Prostate gland (tissue), 2 donors: Measurements from ENCODE around the gene BTBD2.

Experiments used
- CTCF ChIP-seq, 4 experiments: fragments of 200-600 bp in 2 of 4; fragments of 450-650 bp in 2 of 4; sonication (generic) in 2 of 4; IDR thresholded peaks; 1 replicate in 3 of 4; 2 replicates in 1 of 4; pipeline ENCODE4 v1.5.1; 2016 to 2019; ENCODE audit warnings: antibody characterized with exemption in 4 of 4, mild to moderate bottlenecking in 2 of 4, moderate library complexity in 2 of 4
- POLR2A ChIP-seq: fragments of 450-650 bp; IDR thresholded peaks from one replicate; pipeline ENCODE4 v1.6.1; 2016; ENCODE audit warnings: antibody characterized with exemption, mild to moderate bottlenecking

- TF ChIP-seq CTCF (IDR thresholded peaks at IDR 0.05) (no peak), POLR2A (no peak)
Measured at GRCh38 chr19:1986357-1987162, 29.0 kb downstream of the BTBD2 start.
